ENCODE results near the gene CUTC. TPM values are rescaled to one million over a fixed set of nuclear protein-coding genes. Genes with fewer than 3 reads are reported as not detected.

Gene CUTC
- total RNA-seq, result 10 to 100 TPM; 18.0 to 21.2 TPM
- polyA plus RNA-seq (2013, experiment 1 of 2), result 25.7 TPM
- polyA plus RNA-seq (2013, experiment 2 of 2), result 23.1 TPM
- long read RNA-seq, experiment 1, partial matches to known transcripts, result 2 of 13 reads
- long read RNA-seq, experiment 1, other reads (novel, unspliced or antisense), result 9 of 13 reads
- long read RNA-seq, experiment 2, transcript CUTC-202 (9 exons, 1,346 nt), result major isoform, 22 of 43 reads
- long read RNA-seq, experiment 2, transcript CUTC-203 (8 exons, 831 nt), result minor isoform, 6 of 43 reads
- long read RNA-seq, experiment 2, partial matches to known transcripts, result 1 of 43 reads
- long read RNA-seq, experiment 2, other reads (novel, unspliced or antisense), result 14 of 43 reads
- long read RNA-seq, experiment 3, transcript CUTC-203 (8 exons, 831 nt), result minor isoform, 15 of 74 reads
- long read RNA-seq, experiment 3, transcript CUTC-202 (9 exons, 1,346 nt), result major isoform, 39 of 74 reads
- long read RNA-seq, experiment 3, partial matches to known transcripts, result 5 of 74 reads
- long read RNA-seq, experiment 3, other reads (novel, unspliced or antisense), result 15 of 74 reads
- long read RNA-seq, experiment 4, transcript CUTC-202 (9 exons, 1,346 nt), result major isoform, 5 of 11 reads
- long read RNA-seq, experiment 4, partial matches to known transcripts, result 1 of 11 reads
- long read RNA-seq, experiment 4, other reads (novel, unspliced or antisense), result 1 of 11 reads

GRCh38 chr10:99732033-99732842, at the start of gene CUTC, which contains the start of gene COX15:
CUTC (plus strand) TSS chr10:99732234; CDS start chr10:99732349, 115 bp downstream.
COX15 (minus strand) TSS chr10:99732127; CDS start chr10:99732049, 78 bp downstream.
- Mint-ChIP-seq H3K27me3 (ENCODE audit: insufficient read depth) (no peaks in the 10 kb centered on the region), H3K36me3 (ENCODE audit: low read depth) (peaks cover 28% of the 10 kb centered on the region)
- WGBS, 2 experiments (ENCODE audit: insufficient coverage in 1 of 2, insufficient read length in 1 of 2), result 0 to 1% methylated on average over 38 to 73 of the region's 73 CpGs

DNA sequence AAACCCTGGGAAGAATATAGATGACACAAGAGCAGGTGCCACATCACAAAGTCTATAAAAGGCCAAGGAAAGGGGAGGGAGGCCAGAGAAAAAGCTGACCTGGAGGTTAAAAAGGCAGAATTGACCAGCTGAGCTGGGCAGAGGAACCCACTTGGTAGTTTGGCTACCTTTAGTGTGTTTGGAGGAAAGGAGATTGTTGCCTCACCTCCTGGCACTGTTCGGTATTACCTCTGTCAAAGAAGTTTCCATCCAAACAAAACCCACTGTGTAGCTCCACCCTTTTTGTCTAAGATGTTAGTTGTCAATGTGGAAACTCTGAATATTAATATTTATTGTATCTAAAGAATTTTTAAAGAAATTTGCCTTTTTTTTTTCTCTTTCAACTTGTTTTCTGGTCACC, 49.3 kb upstream of the CUTC start:
- Mint-ChIP-seq H3K27me3 (ENCODE audit: insufficient read depth) (no peaks in the 10 kb centered on the region), H3K36me3 (ENCODE audit: low read depth) (peaks cover 35% of the 10 kb centered on the region), H3K27ac (no peak overlapping the region), H3K4me1 (peaks cover 4% of the 10 kb centered on the region), H3K4me3 (no peak overlapping the region), H3K9me3 (no peaks in the 10 kb centered on the region)
- H3K36me3 ChIP-seq (ENCODE audit: control insufficient read depth, insufficient read depth, low read length), result peaks cover 69% of the 10 kb centered on the region
- H3K9me3 ChIP-seq (ENCODE audit: control insufficient read depth, low read length), result no peaks in the 10 kb centered on the region
- no peaks in the 10 kb centered on the region for H3K4me1 ChIP-seq (ENCODE audit: control insufficient read depth, insufficient read depth, low read length)
- no peak overlapping the region for H3K4me3 ChIP-seq (ENCODE audit: low read length)
- no peak overlapping the region for H3K9ac ChIP-seq (ENCODE audit: extremely low read depth, low read length, poor library complexity, severe bottlenecking)
- peak; percentile 63 for TF ChIP-seq CTCF (conservative IDR thresholded peaks at IDR 0.05)
- WGBS, 2 experiments (ENCODE audit: insufficient coverage in 1 of 2, insufficient read length in 1 of 2), result 100% methylated on average over 1 of the region's 1 CpG; no CpG with 5 or more reads in 1 of the 2 experiments
- DNase-seq, result no peak
- no peak overlapping the region for H3K27ac ChIP-seq (ENCODE audit: low read depth, low read length)
- H3K27me3 ChIP-seq (ENCODE audit: control insufficient read depth, insufficient read depth, low read length, poor library complexity, severe bottlenecking), result no peaks in the 10 kb centered on the region

More at GRCh38 chr10:99732033-99732842, at the start of gene CUTC, which contains the start of gene COX15:
- H3K4me3 ChIP-seq (ENCODE audit: low read length), result peak within 1 kb of the TSS; percentile 99
- H3K9me3 Mint-ChIP-seq, result no peaks in the 10 kb centered on the region
- H3K4me1 Mint-ChIP-seq, result peaks cover 8% of the 10 kb centered on the region
- H3K27me3 ChIP-seq (ENCODE audit: control insufficient read depth, insufficient read depth, low read length, poor library complexity, severe bottlenecking), result no peaks in the 10 kb centered on the region
- H3K27ac Mint-ChIP-seq, result peak within 1 kb of the TSS; percentile 100
- peak within 1 kb of the TSS; percentile 98 for H3K4me3 Mint-ChIP-seq
- no peaks in the 10 kb centered on the region for H3K4me1 ChIP-seq (ENCODE audit: control insufficient read depth, insufficient read depth, low read length)
- peak; percentile 99 for DNase-seq
- H3K9ac ChIP-seq (ENCODE audit: extremely low read depth, low read length, poor library complexity, severe bottlenecking), result peak within 1 kb of the TSS; percentile 87
- H3K9me3 ChIP-seq (ENCODE audit: control insufficient read depth, low read length), result no peaks in the 10 kb centered on the region
- peak within 1 kb of the TSS; percentile 84 for H3K27ac ChIP-seq (ENCODE audit: low read depth, low read length)
- TF ChIP-seq CTCF (conservative IDR thresholded peaks at IDR 0.05), result peak; percentile 74
- H3K36me3 ChIP-seq (ENCODE audit: control insufficient read depth, insufficient read depth, low read length), result peaks cover 35% of the 10 kb centered on the region

DNA sequence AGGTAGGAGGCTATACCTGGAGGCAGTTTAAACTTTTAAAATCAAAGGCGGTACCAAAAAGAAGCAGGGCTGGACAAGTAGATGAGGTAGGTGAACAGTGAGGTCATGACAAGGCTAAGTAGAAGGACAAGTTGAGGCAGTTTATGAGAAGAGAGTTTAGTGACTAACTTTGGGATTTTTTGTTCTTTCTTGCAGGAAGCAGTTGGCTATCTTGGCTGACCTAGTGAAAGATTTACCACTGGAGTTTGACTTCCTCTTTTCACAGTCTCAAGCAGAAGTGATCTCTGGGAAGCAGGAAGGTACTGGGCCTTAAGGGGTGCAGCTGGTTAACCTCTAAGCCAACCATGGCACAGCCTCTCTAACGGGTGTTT, 46.5 kb upstream of the CUTC start:
- H3K4me1 Mint-ChIP-seq, result peaks cover 4% of the 10 kb centered on the region
- peaks cover 83% of the 10 kb centered on the region for H3K36me3 ChIP-seq (ENCODE audit: control insufficient read depth, insufficient read depth, low read length)
- no peak overlapping the region for H3K4me3 ChIP-seq (ENCODE audit: low read length)
- no peaks in the 10 kb centered on the region for H3K4me1 ChIP-seq (ENCODE audit: control insufficient read depth, insufficient read depth, low read length)
- no peak overlapping the region for H3K27ac ChIP-seq (ENCODE audit: low read depth, low read length)
- no peak for TF ChIP-seq CTCF (conservative IDR thresholded peaks at IDR 0.05)
- H3K9me3 Mint-ChIP-seq, result no peaks in the 10 kb centered on the region
- H3K36me3 Mint-ChIP-seq (ENCODE audit: low read depth), result peaks cover 22% of the 10 kb centered on the region
- DNase-seq, result no peak
- H3K9ac ChIP-seq (ENCODE audit: extremely low read depth, low read length, poor library complexity, severe bottlenecking), result no peak overlapping the region
- no peaks in the 10 kb centered on the region for H3K27me3 ChIP-seq (ENCODE audit: control insufficient read depth, insufficient read depth, low read length, poor library complexity, severe bottlenecking)
- H3K9me3 ChIP-seq (ENCODE audit: control insufficient read depth, low read length), result no peaks in the 10 kb centered on the region
- no peak overlapping the region for H3K4me3 Mint-ChIP-seq
- H3K27me3 Mint-ChIP-seq (ENCODE audit: insufficient read depth), result no peaks in the 10 kb centered on the region
- H3K27ac Mint-ChIP-seq, result peak overlapping the region; percentile 26
- WGBS, 2 experiments (ENCODE audit: insufficient coverage in 1 of 2, insufficient read length in 1 of 2), result 97 to 100% methylated on average over 1 to 2 of the region's 2 CpGs
